Keratinocyte (primary cell): ENCODE measurements around the gene FAM110D. TPM values are rescaled to one million over a fixed set of nuclear protein-coding genes. Genes with fewer than 3 reads are reported as not detected.

Experiments
- DNase-seq: peaks from one replicate; pipeline ENCODE4 v3.0.0-alpha.2; 2011; ENCODE audit warnings: low read depth, missing footprints, low spot score
- FAIRE-seq: peaks from 2 replicates; lab custom pipeline; 2011; peaks lifted over from hg19 to GRCh38; lab: Jason Lieb, UNC
- H2AFZ ChIP-seq: 2 replicates; pipeline ENCODE4 v1.6.0; 2012; ENCODE audit warnings: low read length, control low read depth, inconsistent platforms; ENCODE audit not compliant: control insufficient read depth
- H3K27ac ChIP-seq: 2 replicates; pipeline ENCODE4 v1.5.1; 2011; ENCODE audit warnings: low read length; ENCODE audit not compliant: control insufficient read depth, insufficient read depth
- H3K27me3 ChIP-seq: 3 replicates; pipeline ENCODE4 v1.6.0; 2011; ENCODE audit warnings: low read length; ENCODE audit not compliant: control insufficient read depth, insufficient read depth; ENCODE audit errors: extremely low read depth
- H3K36me3 ChIP-seq, 2 experiments: 2 replicates in 1 of 2; 3 replicates in 1 of 2; pipeline ENCODE4 v1.5.1; 2011; ENCODE audit warnings: low read length in 2 of 2, mild to moderate bottlenecking in 1 of 2; ENCODE audit not compliant: control insufficient read depth in 2 of 2, insufficient read depth in 2 of 2; ENCODE audit errors: extremely low read depth in 1 of 2
- H3K4me1 ChIP-seq: 3 replicates; pipeline ENCODE4 v1.5.1; 2011; ENCODE audit warnings: low read length; ENCODE audit not compliant: control insufficient read depth, insufficient read depth; ENCODE audit errors: extremely low read depth
- H3K4me2 ChIP-seq: 3 replicates; pipeline ENCODE4 v1.6.0; 2011; ENCODE audit warnings: low read depth, low read length; ENCODE audit not compliant: control insufficient read depth, insufficient read depth; ENCODE audit errors: extremely low read depth
- H3K4me3 ChIP-seq, 3 experiments: fragments of 200-600 bp in 1 of 3; sonication (generic) in 1 of 3; 2 replicates in 2 of 3; 3 replicates in 1 of 3; pipeline ENCODE4 v1.5.1; 2011 to 2016; ENCODE audit warnings: low read length in 3 of 3, mild to moderate bottlenecking in 3 of 3, control low read depth in 2 of 3, inconsistent platforms in 1 of 3, low read depth in 1 of 3, mixed read lengths in 1 of 3, mixed run types in 1 of 3, moderate library complexity in 1 of 3; ENCODE audit not compliant: control insufficient read depth in 2 of 3, insufficient read depth in 2 of 3; ENCODE audit errors: extremely low read depth in 1 of 3
- H3K79me2 ChIP-seq: 2 replicates; pipeline ENCODE4 v1.6.0; 2012; ENCODE audit warnings: low read length; ENCODE audit not compliant: control insufficient read depth, insufficient read depth
- H3K9ac ChIP-seq: 3 replicates; pipeline ENCODE4 v1.6.0; 2011; ENCODE audit warnings: low read length; ENCODE audit not compliant: control insufficient read depth, insufficient read depth; ENCODE audit errors: extremely low read depth
- H3K9me1 ChIP-seq: 3 replicates; pipeline ENCODE4 v1.6.0; 2011; ENCODE audit warnings: low read length; ENCODE audit not compliant: control insufficient read depth, insufficient read depth; ENCODE audit errors: extremely low read depth
- H3K9me3 ChIP-seq: 2 replicates; pipeline ENCODE4 v1.5.1; 2012; ENCODE audit warnings: low read depth, low read length; ENCODE audit not compliant: control insufficient read depth
- H4K20me1 ChIP-seq: 3 replicates; pipeline ENCODE4 v1.6.0; 2011; ENCODE audit warnings: low read length; ENCODE audit not compliant: control insufficient read depth, insufficient read depth; ENCODE audit errors: extremely low read depth
- CTCF ChIP-seq, 3 experiments: IDR thresholded peaks in 1 of 3; conservative IDR thresholded peaks in 1 of 3; optimal IDR thresholded peaks in 1 of 3; 2 replicates in 2 of 3; 3 replicates in 1 of 3; pipeline versions ENCODE3 to v1.5.1; 2011; ENCODE audit warnings: low read length in 3 of 3, mild to moderate bottlenecking in 3 of 3, moderate library complexity in 2 of 3, control low read depth in 1 of 3, inconsistent platforms in 1 of 3; ENCODE audit not compliant: insufficient read depth in 2 of 3; ENCODE audit errors: extremely low read depth in 1 of 3
- EZH2 ChIP-seq: IDR thresholded peaks from one replicate; pipeline ENCODE4 v1.6.1; 2012; ENCODE audit warnings: inconsistent platforms, mild to moderate bottlenecking, low read length, moderate library complexity
- dilution Hi-C: fragments of 300-500 bp; cut with MboI; formaldehyde crosslinking; loops from one replicate; pipeline ENCODE4 v1.7.0; 2020; ENCODE audit warnings: low sequenced_read_pairs; ENCODE audit not compliant: extremely low pct_ligation_motif_present
- polyA plus RNA-seq, 5 experiments: library from polyadenylated mRNA; depleted of rRNA in 3 of 5; stranded (reverse) in 3 of 5; stranded (forward) in 1 of 5; unstranded in 1 of 5; fragments of >200 nt; gene quantifications; 1 replicate in 1 of 5; 2 replicates in 3 of 5; 3 replicates in 1 of 5; pipeline versions ENCODE4 v1.2.1 to v1.2.3, GENCODE V29; 2011 to 2012; ENCODE audit warnings: missing spikeins in 2 of 5, low read depth in 1 of 5, low replicate concordance in 1 of 5

Gene FAM110D
- polyA plus RNA-seq, 1 donor (not counting 4 experiments of a cell fraction or from before 2014, with no cell fraction given), result not detected

- Histone ChIP-seq H3K9me1 (no peaks in the 10 kb centered on the region), H3K4me1 (peaks cover 11% of the 10 kb centered on the region), H3K9me3 (no peaks in the 10 kb centered on the region), H3K4me2 (peak overlapping the region; percentile 78), H3K4me3 (peak overlapping the region; percentile 64 to 94 (median 80)), H3K79me2 (peaks cover 17% of the 10 kb centered on the region), H3K27me3 (no peaks in the 10 kb centered on the region), H3K27ac (peak overlapping the region; percentile 60), H4K20me1 (no peaks in the 10 kb centered on the region), H3K9ac (peak overlapping the region; percentile 89), H2AFZ (peak overlapping the region; percentile 85), H3K36me3 (peaks cover 0 to 10% of the 10 kb centered on the region in 2 experiments)
- TF ChIP-seq EZH2 (no peak), CTCF (optimal IDR thresholded peaks at IDR 0.05 in 1 of 3, IDR thresholded peaks at IDR 0.05 in 1 of 3, conservative IDR thresholded peaks at IDR 0.05 in 1 of 3; ENCODE audit: extremely low read depth in 1 of 3, insufficient read depth in 2 of 3, low read length in 3 of 3) (no peak)
- FAIRE-seq (no peak), DNase-seq (no peak)
- dilution Hi-C loops, result no loop called here
Measured at GRCh38 chr1:26170472-26170821, 11.6 kb downstream of the FAM110D start.

- Histone ChIP-seq H4K20me1 (no peaks in the 10 kb centered on the region), H3K79me2 (peaks cover 17% of the 10 kb centered on the region), H3K4me1 (peaks cover 11% of the 10 kb centered on the region), H3K9me3 (no peaks in the 10 kb centered on the region), H3K27ac (peak within 1 kb of the TSS; percentile 60), H2AFZ (no peak within 1 kb of the TSS), H3K36me3 (peaks cover 0 to 10% of the 10 kb centered on the region in 2 experiments), H3K4me2 (peak within 1 kb of the TSS; percentile 78), H3K9ac (peak within 1 kb of the TSS; percentile 89), H3K9me1 (no peaks in the 10 kb centered on the region), H3K4me3 (peak within 1 kb of the TSS; percentile 64 to 94 (median 80)), H3K27me3 (no peaks in the 10 kb centered on the region)
- no peak for DNase-seq
- no peak for FAIRE-seq
- TF ChIP-seq CTCF (optimal IDR thresholded peaks at IDR 0.05 in 1 of 3, IDR thresholded peaks at IDR 0.05 in 1 of 3, conservative IDR thresholded peaks at IDR 0.05 in 1 of 3; ENCODE audit: extremely low read depth in 1 of 3, insufficient read depth in 2 of 3, low read length in 3 of 3) (no peak), EZH2 (no peak)
- dilution Hi-C loops, result no loop called here
Measured at GRCh38 chr1:26171084-26172072, 12.5 kb downstream of the FAM110D start, which contains the start of gene ZNF593OS. Gene ZNF593OS, minus strand, starts transcription at chr1:26171832. Its CDS starts 171 bp downstream, at chr1:26171661.
